ENCODE data around the gene DUS1L.

Gene DUS1L

GRCh38 chr17:82055023-82055964, 10.3 kb downstream of the DUS1L start:
- DNase-seq (ENCODE audit: low spot score): no peak

GRCh38 chr17:82054351-82055022, 11.1 kb downstream of the DUS1L start:
- DNase-seq (ENCODE audit: low spot score): no peak

- no peak for DNase-seq (ENCODE audit: low spot score)
Observed at GRCh38 chr17:82053556-82054263, 11.9 kb downstream of the DUS1L start.

- no peak for DNase-seq (ENCODE audit: low spot score)
Observed at GRCh38 chr17:82053130-82053529, 12.5 kb downstream of the DUS1L start.

DNA sequence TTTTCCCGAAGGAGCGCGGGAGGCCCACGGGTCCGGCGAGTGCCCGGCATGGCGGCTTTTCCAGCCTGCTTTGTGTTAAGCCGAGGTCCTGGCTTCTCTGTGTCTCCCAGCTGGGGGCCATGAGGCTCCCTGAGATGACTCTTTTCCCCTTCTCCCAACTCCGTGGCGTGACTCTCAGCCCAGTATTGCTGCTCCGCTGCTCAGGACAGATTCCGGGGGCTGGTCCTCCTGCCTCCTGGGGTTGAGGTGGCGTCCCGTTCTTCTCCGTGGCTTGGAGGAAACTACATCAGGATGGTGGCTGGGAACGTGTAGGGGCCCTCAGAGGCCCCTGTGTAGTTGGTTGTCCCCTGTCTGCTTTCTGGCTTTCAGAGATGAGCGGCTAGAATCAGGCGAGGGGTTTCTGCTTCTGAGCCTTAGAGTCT, 13.0 kb downstream of the DUS1L start:
- DNase-seq (ENCODE audit: low spot score): peak; percentile 14

GRCh38 chr17:82051776-82052637, 13.6 kb downstream of the DUS1L start, which contains the start of the genes GPS1 and RFNG:
Gene GPS1 (plus strand): TSS chr17:82051898. CDS start chr17:82051932, 34 bp downstream.
Gene RFNG (minus strand): TSS chr17:82051811. CDS start chr17:82051766, 45 bp downstream.
- DNase-seq (ENCODE audit: low spot score): peak; percentile 69

DNA sequence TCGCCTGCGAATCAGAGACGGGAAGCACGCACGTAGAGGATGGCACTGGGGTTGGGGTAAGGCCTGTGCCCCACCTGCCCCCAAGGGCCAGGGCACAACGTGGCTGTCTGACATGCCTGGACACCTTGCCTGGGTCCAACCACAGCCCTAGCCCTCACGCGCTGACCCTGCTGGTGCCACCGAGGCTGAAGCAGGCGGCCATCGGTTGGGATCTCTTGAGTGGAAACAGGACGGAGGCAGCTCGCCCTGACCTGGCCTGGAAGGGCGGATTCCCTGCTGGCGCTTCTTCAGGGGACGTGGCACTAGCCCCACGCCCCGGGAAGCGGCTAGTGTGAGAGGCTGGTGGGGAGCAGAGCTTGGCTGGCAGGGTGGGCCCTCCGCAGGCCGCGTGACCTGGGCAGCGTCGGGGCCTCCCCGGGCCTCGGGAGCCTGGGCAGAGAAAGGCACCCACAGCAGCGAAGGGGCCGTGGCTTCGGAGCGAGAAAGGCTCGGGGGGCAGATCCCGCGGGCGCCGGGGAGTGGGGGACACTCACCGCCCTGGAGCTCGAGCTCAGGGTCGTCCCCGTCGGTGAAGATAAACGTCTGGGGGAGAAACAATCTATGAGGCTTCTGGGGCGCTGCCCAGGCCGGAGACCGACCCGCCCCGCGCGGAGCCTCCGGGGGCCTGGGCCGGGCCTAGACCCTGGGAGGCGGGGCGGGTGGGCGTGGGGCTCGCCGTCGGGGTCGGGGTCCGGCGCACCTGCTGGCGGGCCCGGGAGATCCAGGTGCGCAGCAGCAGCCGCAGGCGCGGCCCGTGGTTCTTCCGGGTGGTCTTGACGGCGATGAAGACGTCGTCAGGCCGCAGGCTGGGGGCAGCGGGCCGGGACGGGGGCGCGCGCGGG, 14.6 kb downstream of the DUS1L start:
- DNase-seq (ENCODE audit: low spot score): no peak

DNA sequence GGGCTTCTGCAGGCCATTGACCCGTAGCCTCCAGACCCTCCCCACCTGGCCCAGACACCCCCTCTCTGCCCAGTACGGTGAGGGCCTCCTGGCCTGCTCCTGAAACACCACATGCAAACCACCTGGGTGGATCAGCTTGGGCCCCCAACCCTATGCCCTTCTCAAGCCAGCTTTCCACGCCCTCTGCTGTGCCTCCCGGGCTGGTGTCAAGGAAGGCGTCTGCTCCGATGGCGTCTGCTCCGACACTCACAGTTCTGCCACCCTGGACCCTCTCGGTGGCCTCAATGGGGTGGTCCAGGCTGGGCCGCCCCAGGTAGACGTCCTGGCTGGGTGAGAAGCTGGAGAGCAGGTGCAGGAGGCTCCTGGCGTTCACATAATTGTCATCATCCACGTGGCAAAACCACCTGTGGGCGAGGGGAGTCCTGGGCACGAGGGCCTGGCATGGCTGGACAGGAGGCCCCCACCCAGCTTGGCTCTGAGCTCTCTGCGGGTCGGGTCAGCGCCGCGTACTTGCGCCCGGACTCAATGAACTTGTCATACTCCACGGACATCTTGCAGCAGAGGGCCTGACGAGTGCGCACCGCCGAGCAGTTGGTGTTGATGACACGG, 15.3 kb downstream of the DUS1L start:
- DNase-seq (ENCODE audit: low spot score): no peak

GRCh38 chr17:82049521-82049971, 16.1 kb downstream of the DUS1L start:
- DNase-seq (ENCODE audit: low spot score): no peak

- DNase-seq (ENCODE audit: low spot score): no peak
Observed at GRCh38 chr17:82049106-82049505, 16.5 kb downstream of the DUS1L start.

DNA sequence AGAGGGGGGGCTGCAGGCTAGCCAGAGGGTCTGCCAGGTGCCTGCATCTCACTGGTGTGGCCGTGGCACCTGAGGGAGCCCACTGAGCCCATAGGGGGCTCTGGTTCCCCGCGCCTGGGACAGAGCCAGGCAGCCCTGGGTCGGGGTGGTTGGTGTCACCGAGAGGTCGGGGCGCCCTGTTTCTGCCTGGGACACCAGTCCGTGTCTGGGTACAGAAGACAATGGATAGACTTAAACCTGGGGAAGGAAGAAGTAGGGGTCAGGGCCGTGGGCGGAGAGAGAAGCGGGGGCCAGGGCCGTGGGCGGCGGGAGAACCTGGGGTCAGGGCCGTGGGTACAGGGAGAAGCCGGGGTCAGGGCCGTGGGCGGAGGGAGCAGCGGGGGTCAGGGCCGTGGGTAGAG, 17.0 kb downstream of the DUS1L start:
- no peak for DNase-seq (ENCODE audit: low spot score)

DNA sequence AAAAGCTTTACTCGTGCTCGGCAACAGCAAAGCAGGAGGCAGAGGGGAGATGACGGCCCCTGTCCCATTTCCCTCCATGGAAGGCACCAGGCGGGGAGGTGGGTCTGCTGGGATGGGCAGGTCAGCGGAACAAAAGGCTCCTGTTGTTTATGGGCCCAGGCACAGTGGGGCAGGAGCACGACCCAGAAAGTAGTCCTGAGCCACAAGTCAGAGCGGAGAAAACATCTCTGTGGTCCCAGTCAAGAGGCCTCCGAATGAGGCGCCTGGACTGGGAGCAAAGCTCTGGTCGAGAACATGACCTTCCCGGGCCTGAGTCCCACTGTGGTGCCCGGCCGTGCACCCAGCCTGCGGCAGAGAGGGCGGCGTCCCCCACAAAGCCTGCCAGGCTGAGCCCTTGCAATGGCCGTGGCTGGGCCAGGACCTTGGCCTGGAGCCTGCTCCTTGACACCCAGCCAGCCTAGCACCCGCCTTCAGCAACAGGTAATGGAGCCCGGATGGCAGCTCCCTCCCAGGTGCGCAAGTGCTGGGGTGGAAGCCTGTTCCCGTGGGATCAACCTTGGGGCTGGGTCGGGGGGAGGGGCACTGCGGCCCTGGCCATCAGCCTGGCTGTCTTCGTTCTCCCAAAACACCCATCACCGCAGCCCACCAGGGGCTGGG, 17.6 kb downstream of the DUS1L start:
- no peak for DNase-seq (ENCODE audit: low spot score)

DNA sequence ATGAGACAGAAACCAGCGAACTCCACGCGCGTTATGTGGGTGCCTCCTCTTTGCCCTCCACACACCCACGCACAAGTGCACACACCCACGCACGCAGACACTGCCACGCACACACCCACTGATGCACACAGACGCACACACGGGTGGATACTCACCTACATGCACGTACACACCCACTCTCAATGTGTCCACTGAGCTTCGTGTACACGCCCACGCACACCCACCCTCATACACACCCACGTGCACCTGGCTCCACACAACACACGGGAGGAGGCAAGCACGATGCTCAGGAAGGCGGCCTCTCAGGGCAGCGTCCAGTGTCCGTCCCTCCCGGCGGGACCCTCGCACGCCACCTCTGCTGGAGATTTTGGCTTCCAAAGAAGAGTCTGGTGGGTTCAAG, 18.2 kb downstream of the DUS1L start:
- no peak for DNase-seq (ENCODE audit: low spot score)

DNA sequence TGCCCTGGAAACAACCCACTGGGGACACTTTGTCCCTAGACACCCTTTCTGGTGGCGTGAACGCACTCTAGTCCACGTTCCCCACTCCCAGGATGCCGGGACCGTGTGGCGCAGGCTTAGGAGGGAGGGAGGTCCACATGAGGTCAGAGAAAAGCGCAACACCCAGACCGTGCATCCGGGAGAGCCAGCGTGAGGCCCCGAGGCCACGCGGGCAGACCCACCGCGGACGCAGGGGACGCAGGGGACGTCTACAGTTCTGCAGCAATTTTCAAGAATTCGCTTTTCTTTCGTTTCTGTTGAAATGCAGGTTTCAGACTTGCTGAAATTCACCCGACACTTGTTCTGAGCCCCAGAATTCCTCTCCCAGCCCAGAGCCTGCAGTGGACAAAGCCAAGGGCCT, 18.7 kb downstream of the DUS1L start:
- DNase-seq (ENCODE audit: low spot score): no peak

DNA sequence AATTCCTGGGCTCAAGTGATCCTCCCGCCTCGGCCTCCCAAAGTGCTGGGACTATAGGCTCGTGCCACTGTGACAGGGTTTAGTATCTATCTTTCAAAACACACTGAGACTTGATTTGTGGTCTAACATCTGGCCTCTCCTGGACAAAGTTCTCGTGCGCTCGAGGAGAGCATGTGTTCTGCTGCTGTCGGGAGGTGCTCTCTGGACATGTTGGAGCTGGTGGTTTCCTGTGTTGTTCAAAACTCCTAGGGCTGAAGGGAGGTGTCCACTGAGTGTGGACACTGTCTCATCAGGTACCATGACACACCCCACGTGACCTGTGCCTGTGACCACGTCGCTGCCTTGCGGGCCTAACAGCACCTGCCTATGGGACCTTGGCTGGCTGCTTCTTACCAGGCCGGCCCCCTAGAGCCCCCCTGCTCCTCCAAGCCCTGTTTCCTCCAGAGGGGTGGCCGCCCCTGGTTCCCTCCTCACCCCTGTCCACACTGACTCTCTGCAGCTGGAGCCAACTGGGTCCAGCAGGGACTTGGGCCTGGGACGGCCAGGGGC, 19.6 kb downstream of the DUS1L start:
- DNase-seq (ENCODE audit: low spot score): no peak

DNA sequence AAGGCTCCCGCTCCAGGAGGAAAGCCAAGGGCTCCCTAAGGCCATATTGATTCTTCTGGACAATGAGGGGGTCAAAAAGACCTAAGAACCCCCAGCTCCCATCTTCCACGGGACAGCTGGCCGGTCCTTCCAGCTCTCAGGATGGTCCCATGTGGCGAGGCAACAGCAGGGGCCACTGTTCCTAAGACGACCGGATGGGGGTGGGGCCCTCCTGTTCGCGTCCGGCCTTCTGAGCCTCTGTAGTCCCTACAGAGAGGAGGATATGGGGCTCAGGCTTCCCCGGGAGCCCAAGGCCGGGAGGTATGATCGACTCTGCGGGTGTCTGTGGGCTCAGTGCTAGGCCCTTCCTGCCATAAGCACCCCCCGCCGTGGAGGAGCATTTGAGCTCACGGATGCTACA, 22.1 kb downstream of the DUS1L start:
- no peak for DNase-seq (ENCODE audit: low spot score)

DNA sequence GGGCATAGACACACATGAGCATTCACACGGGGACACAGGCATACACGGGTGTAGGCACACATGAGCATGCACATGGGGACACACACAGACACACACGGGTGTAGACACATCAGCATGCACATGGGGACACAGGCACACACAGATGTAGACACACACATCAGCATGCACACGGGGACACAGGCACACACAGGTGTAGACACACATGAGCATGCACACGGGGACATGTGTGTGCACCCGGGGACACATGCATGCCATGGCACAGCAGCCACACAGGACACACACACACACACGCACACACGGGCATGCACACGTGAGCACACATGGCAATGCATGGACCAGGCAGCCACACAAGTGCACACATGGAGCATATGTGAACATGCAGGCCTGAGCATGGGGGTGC, 23.0 kb downstream of the DUS1L start:
- no peak for DNase-seq (ENCODE audit: low spot score)

DNA sequence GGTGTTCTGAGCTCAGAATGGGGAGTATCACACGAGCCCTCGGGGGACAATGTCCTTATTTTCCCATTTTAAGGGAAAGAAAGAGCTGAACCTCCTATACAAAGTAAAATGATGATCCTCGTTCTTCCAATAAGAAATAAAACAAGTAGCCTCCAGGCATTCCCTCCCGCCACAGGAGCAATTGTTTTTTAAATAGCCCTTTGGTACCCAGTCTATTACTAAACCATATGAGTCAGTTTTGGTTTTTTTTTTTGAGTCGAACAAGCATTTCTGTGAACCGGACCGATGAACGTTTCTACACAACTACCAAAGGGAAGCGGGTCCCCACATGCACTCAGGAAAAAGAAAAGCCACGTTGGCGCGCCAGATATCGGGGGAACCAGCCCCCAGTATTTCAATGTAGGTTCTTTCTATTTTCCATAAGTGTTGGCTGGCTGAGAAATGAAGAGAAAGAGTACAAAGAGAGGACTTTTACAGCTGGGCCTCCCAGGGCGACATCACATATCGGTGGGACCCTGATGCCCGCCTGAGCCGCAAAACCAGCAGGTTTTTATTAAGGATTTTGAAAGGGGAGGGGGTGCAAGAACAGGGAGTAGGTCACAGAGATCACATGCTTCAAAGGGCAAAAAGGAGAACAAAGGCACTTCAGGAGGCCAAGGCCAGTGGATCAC, 24.3 kb downstream of the DUS1L start:
- no peak for DNase-seq (ENCODE audit: low spot score)
